Loucy (cell line): ENCODE results near the gene GORASP1.

Experiments
- H2AFZ ChIP-seq: fragments of 200-600 bp; sonication (generic); 2 replicates; pipeline ENCODE4 v1.6.0; 2016; ENCODE audit warnings: antibody characterized with exemption, mild to moderate bottlenecking, low read length, moderate library complexity
- H3F3A ChIP-seq: fragments of 200-600 bp; 2 replicates; pipeline ENCODE4 v1.6.0; 2016; ENCODE audit warnings: antibody characterized with exemption, low read depth, mild to moderate bottlenecking
- H3K27me3 ChIP-seq: fragments of 200-600 bp; sonication (generic); 2 replicates; pipeline ENCODE4 v1.6.1; 2014; ENCODE audit warnings: low read length, mild to moderate bottlenecking; ENCODE audit not compliant: insufficient read depth, poor library complexity, severe bottlenecking
- H3K36me3 ChIP-seq: fragments of 200-600 bp; sonication (generic); 2 replicates; pipeline ENCODE4 v1.6.1; 2016; ENCODE audit warnings: low read length; ENCODE audit not compliant: insufficient read depth
- H3K4me1 ChIP-seq: fragments of 200-600 bp; sonication (generic); 2 replicates; pipeline ENCODE4 v1.5.1; 2014; ENCODE audit warnings: low read length, mild to moderate bottlenecking; ENCODE audit not compliant: insufficient read depth, poor library complexity, severe bottlenecking
- H3K4me2 ChIP-seq: fragments of 200-600 bp; sonication (generic); 2 replicates; pipeline ENCODE4 v1.6.0; 2014; ENCODE audit warnings: antibody characterized with exemption, low read length, low read depth, mild to moderate bottlenecking; ENCODE audit not compliant: poor library complexity, severe bottlenecking
- H3K4me3 ChIP-seq: fragments of 200-600 bp; sonication (generic); 2 replicates; pipeline ENCODE4 v1.5.1; 2014; ENCODE audit warnings: low read length, mild to moderate bottlenecking, mixed read lengths; ENCODE audit not compliant: poor library complexity, severe bottlenecking
- H3K79me2 ChIP-seq: fragments of 200-600 bp; sonication (generic); 2 replicates; pipeline ENCODE4 v1.6.1; 2014; ENCODE audit warnings: low read length; ENCODE audit not compliant: insufficient read depth
- H3K9ac ChIP-seq: fragments of 200-600 bp; sonication (generic); 2 replicates; pipeline ENCODE4 v1.6.0; 2014; ENCODE audit warnings: mild to moderate bottlenecking, low read depth, low read length, moderate library complexity; ENCODE audit not compliant: poor library complexity, severe bottlenecking
- H3K9me2 ChIP-seq: fragments of 200-600 bp; sonication (generic); replicated peaks from 2 replicates; pipeline ENCODE4 v1.6.1; 2016; ENCODE audit warnings: low read depth, low read length, mixed read lengths
- H3K9me3 ChIP-seq: fragments of 200-600 bp; sonication (generic); 2 replicates; pipeline ENCODE4 v1.6.1; 2014; ENCODE audit warnings: mild to moderate bottlenecking, antibody characterized with exemption, low read length, low read depth; ENCODE audit not compliant: insufficient read depth
- H4K20me1 ChIP-seq: fragments of 200-600 bp; sonication (generic); 2 replicates; pipeline ENCODE4 v1.6.0; 2014; ENCODE audit warnings: antibody characterized with exemption, low read length, mild to moderate bottlenecking; ENCODE audit not compliant: insufficient read depth, poor library complexity, severe bottlenecking
- CTCF ChIP-seq: fragments of 200-600 bp; sonication (generic); conservative IDR thresholded peaks from 2 replicates; pipeline ENCODE4 v1.5.1; 2014; ENCODE audit warnings: mild to moderate bottlenecking, antibody characterized with exemption, low read length
- EZH2phosphoT487 ChIP-seq: fragments of 200-600 bp; IDR thresholded peaks from 2 replicates; pipeline ENCODE4 v1.6.1; 2018; ENCODE audit warnings: antibody characterized with exemption, mild to moderate bottlenecking, moderate library complexity, borderline replicate concordance

GORASP1 gene

GRCh38 chr3:39101022-39101689 is 6.3 kb downstream of the GORASP1 start:
- H4K20me1 ChIP-seq: peaks cover 15% of the 10 kb centered on the region
- H3K9me2 ChIP-seq: no peaks in the 10 kb centered on the region
- H3F3A ChIP-seq: no peaks in the 10 kb centered on the region
- H3K36me3 ChIP-seq: peaks cover 48% of the 10 kb centered on the region; the same call in 1 of the 2 replicates
- no peak overlapping the region for H2AFZ ChIP-seq
- H3K4me1 ChIP-seq: peaks cover 26% of the 10 kb centered on the region
- no peak overlapping the region for H3K9ac ChIP-seq
- no peaks in the 10 kb centered on the region for H3K9me3 ChIP-seq
- H3K27me3 ChIP-seq: no peaks in the 10 kb centered on the region
- TF ChIP-seq EZH2phosphoT487: no peak
- TF ChIP-seq CTCF: peak; percentile 81
- peak overlapping the region; percentile 88 for H3K4me2 ChIP-seq
- no peak overlapping the region for H3K4me3 ChIP-seq
- H3K79me2 ChIP-seq: peaks cover 19% of the 10 kb centered on the region; the same call in 1 of the 2 replicates

- no peak overlapping the region for H3K9ac ChIP-seq
- no peak overlapping the region for H2AFZ ChIP-seq
- no peaks in the 10 kb centered on the region for H3K9me3 ChIP-seq
- no peak overlapping the region for H3K4me2 ChIP-seq
- H3K27me3 ChIP-seq: no peaks in the 10 kb centered on the region
- peaks cover 13% of the 10 kb centered on the region; the same call in 1 of the 2 replicates for H3K79me2 ChIP-seq
- H3K9me2 ChIP-seq: no peaks in the 10 kb centered on the region
- peaks cover 19% of the 10 kb centered on the region for H3K4me1 ChIP-seq
- no peak overlapping the region for H3K4me3 ChIP-seq
- peaks cover 55% of the 10 kb centered on the region; the same call in 1 of the 2 replicates for H3K36me3 ChIP-seq
- no peaks in the 10 kb centered on the region for H3F3A ChIP-seq
- peaks cover 8% of the 10 kb centered on the region for H4K20me1 ChIP-seq
- TF ChIP-seq EZH2phosphoT487 (no peak), CTCF (no peak)
Measured at GRCh38 chr3:39100500-39100886, 6.9 kb downstream of the GORASP1 start.

- Histone ChIP-seq H3K4me3 (no peak overlapping the region), H3K9me2 (no peaks in the 10 kb centered on the region), H3K9ac (no peak overlapping the region), H3K9me3 (no peaks in the 10 kb centered on the region), H3K27me3 (no peaks in the 10 kb centered on the region), H3F3A (no peaks in the 10 kb centered on the region), H3K79me2 (peaks cover 8% of the 10 kb centered on the region; the same call in 1 of the 2 replicates), H2AFZ (no peak overlapping the region), H3K4me1 (peaks cover 14% of the 10 kb centered on the region), H3K36me3 (peaks cover 61% of the 10 kb centered on the region; the same call in 1 of the 2 replicates), H3K4me2 (no peak overlapping the region), H4K20me1 (peaks cover 8% of the 10 kb centered on the region)
- TF ChIP-seq CTCF: no peak
- TF ChIP-seq EZH2phosphoT487: no peak
Measured at GRCh38 chr3:39099738-39100499, 7.5 kb downstream of the GORASP1 start.
